Measurements from ENCODE around the gene PTCRA.
"Not testable (repeated sequence)": the region's sequence is repeated elsewhere in the genome, so short reads cannot be mapped to it uniquely, and the experiment has no call there.

Gene PTCRA

GRCh38 chr6:42940493-42941045, 24.7 kb downstream of the PTCRA start:
- no peak for DNase-seq

- DNase-seq = not testable (repeated sequence)
These were observed 25.5 kb downstream of the PTCRA start for GRCh38 chr6:42941356-42941755.

- no peak for DNase-seq
These were observed 26.6 kb downstream of the PTCRA start for GRCh38 chr6:42942444-42942843.

GRCh38 chr6:42947950-42948349, 32.1 kb downstream of the PTCRA start:
- no peak for DNase-seq

DNA sequence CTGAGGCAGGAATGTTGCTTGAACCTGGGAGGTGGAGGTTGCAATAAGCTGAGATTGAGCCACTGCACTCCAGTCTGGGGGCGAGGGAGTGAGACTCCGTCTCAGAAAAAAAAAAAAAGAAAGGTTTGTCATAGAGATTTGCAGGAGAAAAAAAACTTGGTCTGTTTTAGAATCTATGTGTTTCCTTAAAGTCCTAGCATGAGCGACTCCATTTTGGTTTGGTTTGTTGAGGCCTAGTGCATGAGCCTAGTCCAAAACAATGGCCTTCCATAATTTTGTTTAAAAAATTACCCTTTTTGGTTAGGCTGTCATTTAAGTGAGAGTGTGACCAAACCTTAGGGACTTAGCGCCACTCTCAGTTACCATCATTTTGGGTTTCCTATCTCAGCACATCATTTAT, 36.5 kb downstream of the PTCRA start:
- no peak for DNase-seq

- not testable (repeated sequence) for DNase-seq
These were observed 38.6 kb downstream of the PTCRA start for GRCh38 chr6:42954405-42954804.

GRCh38 chr6:42958125-42958524, 42.3 kb downstream of the PTCRA start:
- DNase-seq = no peak

DNA sequence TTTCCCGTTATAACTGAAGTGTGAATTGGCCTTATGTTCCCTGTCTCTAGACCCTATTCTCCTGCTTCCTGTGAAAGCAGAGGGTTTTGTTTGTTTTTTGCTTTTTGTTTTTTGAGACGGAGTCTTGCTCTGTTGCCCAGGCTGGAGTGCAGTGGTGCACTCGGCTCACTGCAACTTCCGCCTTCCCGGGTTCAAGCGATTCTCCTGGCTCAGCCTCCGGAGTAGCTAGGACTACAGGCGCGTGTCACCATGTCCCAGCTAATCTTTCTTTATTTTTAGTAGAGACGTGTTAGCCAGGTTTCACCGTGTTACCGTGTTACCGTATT, 44.0 kb downstream of the PTCRA start:
- no peak for DNase-seq

GRCh38 chr6:42960243-42961019, 44.6 kb downstream of the PTCRA start, which contains the start of gene GNMT:
Gene GNMT (plus strand): TSS chr6:42960754. CDS start chr6:42960768, 14 bp downstream.
- DNase-seq = peak; percentile 80

DNA sequence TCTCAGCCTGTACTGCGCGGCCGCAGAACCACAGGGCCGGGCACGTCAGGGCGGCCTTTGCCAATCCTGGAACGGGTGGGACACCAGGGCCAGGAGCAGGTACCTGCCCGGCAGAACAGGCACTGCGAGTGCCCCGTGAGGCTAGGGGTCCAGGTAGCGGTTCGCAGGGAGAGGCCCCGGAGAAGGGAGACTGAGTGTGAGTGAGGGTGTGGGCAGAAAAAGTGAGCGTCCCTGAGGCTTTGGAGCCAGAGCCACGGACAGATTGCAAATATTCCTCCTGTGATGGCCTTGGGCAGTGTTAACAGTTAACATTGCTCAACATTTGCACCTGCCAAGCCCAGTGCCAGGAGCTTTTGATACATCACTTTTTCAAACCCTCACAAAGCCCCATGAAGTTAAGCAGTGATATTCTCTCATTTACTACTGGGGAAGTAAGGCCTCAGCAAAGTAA, 45.2 kb downstream of the PTCRA start:
- DNase-seq = no peak

GRCh38 chr6:42962096-42962495, 46.2 kb downstream of the PTCRA start:
- no peak for DNase-seq

DNA sequence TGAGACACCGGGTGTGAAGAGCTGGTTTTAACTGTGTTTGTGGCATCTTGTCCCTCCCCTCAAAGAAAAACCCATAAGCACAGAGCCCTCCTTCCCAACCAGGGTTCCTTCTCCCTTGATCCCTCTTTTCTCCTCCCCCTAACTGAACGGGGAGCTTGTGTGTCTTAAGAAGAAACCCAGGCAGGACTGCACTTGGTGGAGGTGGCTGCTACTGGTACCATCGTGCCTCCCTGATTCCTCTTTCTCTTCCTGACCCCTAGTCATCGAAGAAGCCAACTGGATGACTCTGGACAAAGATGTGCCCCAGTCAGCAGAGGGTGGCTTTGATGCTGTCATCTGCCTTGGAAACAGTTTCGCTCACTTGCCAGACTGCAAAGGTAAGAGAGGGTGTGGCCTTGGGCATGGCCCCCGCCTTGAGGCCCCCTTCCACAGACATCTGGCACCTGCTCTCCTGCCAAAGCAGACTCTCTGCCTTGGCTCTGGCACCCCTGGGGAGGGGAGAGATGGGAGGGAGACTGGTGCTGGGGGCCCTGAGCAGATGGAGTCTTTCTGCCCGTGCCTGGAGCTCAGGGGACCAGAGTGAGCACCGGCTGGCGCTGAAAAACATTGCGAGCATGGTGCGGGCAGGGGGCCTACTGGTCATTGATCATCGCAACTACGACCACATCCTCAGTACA, 46.8 kb downstream of the PTCRA start:
- DNase-seq = no peak

DNA sequence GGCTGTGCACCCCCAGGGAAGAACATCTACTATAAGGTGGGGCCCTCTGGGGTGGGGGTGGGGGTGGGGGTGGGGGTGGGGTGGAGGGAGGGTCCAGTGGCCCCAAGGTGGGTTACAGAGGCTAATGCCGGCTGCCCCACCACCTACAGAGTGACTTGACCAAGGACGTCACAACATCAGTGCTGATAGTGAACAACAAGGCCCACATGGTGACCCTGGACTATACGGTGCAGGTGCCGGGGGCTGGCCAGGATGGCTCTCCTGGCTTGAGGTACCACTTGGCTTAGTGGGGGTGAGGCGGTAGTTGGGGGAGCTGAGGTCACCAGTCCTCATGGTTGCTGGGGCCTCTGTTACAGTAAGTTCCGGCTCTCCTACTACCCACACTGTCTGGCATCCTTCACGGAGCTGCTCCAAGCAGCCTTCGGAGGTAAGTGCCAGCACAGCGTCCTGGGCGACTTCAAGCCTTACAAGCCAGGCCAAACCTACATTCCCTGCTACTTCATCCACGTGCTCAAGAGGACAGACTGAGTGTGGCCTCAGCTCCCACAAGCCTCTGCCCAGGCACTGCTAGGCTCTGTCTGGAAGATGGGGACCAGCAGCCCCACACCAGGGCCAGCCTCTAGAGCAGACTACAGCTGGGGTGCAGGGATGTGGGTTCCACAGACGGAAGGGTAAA, 47.5 kb downstream of the PTCRA start:
- DNase-seq = no peak

DNA sequence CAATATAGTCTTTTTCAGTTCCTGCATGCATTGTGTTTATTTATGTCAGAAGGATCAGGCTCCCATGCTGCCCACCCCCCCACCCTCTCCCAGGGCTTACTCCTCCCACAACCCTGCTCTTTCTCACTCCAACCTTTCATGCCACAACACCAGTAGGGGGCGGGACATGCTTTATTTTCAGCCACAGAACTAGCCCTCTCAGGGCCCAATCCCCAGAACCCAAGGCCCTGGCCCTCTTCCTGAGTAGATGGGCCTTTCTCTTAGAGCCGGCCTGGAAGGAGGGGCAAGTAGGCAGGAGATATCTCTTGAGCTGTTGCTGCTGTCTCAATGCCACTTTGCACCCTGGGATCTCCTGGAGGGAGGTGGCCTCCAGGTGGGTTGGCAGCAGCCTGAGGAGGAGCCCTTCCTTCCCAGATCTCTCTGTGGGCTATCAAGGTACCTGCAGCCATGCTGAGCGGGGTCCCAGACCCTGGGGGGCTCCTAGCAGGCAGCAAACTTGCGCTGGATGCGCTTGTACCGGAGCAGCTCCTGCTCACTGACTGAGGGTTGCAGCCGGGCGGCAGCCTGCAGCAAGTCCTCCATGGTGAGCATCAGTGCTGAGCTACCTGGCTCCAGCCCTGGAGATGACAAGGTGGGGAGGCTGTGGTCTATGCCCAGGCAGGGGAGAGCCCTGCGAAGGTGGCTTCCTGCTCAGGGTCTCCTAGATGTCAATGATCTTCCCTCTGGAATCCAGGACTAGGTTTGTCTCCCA, 48.2 kb downstream of the PTCRA start:
- no peak for DNase-seq

GRCh38 chr6:42966571-42966970, 50.7 kb downstream of the PTCRA start:
- DNase-seq = no peak

DNA sequence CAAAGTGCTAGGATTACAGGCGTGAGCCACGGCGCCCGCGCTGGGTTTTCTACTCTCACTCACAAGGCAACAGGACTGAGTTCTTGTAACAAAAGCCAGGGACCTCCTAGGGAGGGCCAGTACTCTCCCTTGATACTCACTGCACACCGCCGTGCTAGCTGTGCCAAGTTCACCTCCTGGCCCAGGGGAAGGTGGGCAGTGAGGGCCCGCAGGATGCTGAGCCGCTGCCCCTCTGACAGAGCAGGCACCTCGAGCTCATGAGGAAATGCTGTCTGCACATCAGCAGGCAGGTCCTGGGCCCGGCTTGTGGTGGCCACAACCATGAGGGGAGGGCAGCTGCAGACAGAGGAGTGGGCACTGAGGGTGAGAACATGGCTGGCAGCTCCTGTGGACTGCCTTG, 51.4 kb downstream of the PTCRA start:
- DNase-seq = no peak

DNA sequence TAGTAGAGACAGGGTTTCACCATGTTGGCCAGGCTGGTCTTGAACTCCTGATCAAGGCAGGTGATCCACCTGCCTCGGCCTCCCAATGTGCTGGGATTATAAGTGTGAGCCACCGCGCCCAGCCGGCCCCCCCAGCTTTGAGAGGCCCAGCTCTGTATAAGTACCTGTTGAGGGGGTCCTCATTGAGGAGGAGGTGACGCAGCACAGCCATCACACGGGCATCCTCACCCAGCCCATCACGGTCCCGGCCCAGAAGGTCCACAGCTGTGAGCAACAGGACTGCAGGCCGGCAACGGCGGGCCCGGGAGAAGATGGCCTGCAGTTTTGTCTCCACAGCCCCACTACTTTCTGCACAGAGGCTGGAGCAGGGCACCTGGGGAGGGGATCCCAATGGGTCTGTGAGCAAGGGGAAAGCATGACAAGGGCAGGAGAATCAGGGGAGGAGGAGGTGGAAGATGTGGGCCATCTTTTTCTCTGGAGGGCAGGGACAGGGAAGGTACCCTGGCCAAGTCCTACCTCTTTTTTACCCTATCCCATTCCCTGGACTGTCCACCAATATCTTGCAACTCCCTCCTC, 52.4 kb downstream of the PTCRA start:
- no peak for DNase-seq

- no peak for DNase-seq
These were observed 52.9 kb downstream of the PTCRA start for GRCh38 chr6:42968783-42969182.

DNA sequence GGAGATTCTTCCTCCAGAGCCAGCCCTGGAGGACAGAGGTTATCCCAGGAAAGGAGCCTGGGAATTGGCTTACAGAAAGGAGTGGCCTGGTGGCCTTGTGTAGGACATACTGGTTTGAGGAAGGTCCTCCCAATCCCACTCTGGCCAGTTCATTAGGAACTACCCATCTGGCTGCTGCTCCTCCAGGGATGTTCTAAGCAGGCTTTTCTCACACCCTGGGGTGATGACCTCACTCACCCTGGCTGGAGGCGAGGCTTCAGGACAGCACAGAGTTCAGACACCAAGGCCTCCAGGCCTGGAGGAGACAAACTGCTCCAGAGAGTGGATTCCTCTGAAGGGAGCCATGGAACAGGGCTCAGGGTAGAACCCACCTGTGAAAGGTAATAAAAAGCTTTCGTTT, 53.6 kb downstream of the PTCRA start:
- no peak for DNase-seq

DNA sequence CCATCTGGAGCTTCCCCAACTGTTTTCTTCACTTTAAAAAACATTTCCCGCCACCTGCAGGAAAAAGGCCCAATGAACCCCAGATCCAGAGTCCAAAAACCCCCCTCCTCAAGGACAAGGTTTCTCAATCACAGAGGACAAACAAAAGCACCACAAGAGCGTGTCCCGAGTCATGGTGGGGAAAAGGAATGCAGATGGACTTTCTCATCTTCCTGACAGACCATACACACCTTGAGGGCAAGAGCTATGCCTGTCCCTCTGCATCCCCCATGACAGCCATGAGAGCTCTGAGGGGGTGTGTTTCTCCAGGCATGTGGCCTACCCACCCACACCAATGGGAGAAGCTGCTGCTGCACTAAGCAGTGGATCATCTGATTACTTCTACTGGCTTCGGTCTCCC, 54.1 kb downstream of the PTCRA start:
- no peak for DNase-seq

DNA sequence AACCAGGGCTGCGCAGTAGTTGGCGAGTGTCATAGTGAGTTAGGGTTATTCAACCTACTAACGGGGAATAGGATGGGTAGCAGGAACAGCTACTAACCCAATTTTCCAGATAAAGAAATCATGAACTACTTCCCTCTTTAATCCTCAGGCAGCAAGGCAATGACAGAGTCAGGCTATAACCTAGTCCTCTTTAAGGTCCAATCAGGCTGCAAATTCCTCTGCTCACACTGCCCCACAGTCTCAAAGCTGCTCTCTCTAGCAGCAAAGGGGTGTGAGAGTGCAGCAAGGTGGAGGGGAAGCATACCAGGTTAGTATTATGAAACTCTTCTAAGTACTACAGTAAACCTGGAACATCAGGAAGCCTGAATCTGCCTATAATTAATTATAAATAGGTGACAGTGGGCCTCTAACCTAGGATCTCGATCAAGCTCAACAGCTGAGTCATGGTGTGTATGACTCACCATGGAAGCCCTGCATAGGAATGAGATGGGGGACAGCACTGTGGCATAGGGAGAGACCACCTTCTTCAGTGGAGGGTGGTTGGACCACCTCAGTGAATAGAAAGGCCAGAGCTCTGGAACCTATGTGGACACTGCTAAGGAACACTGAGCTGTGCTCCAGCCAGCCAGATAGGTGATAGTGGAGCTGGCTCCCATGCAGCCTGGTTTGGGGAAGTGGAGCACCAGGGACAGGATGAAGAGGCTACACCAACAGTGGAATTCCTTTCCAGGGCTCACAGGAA, 55.2 kb downstream of the PTCRA start:
- DNase-seq = no peak

All from right kidney (tissue), 1 donor.